NCI-H2227 (cell line): ENCODE measurements around the gene TEX47.

Experiments used
- DNase-seq: peaks from one replicate; lab custom pipeline; 2025; ENCODE audit not compliant: unreplicated experiment; lab: John Stamatoyannopoulos, UW

TEX47 gene

GRCh38 chr7:88746126-88746525 lies 49.4 kb downstream of the TEX47 start:
- no peak for DNase-seq
